Endothelial cell of umbilical vein (primary cell): ENCODE measurements around the gene IQGAP2.

Source experiments
- EZH2 ChIP-seq: IDR thresholded peaks from 2 replicates; pipeline ENCODE4 v1.6.1; 2012; ENCODE audit warnings: borderline replicate concordance, low read depth, mild to moderate bottlenecking, moderate library complexity, low read length, inconsistent platforms; ENCODE audit not compliant: severe bottlenecking
- JUN ChIP-seq: IDR thresholded peaks from 2 replicates; pipeline ENCODE4 v1.6.1; 2011; ENCODE audit warnings: borderline replicate concordance, low read depth; ENCODE audit not compliant: insufficient read length, insufficient read depth
- POLR2A ChIP-seq: IDR thresholded peaks from 2 replicates; pipeline ENCODE4 v1.6.1; 2012; ENCODE audit warnings: low read depth, mild to moderate bottlenecking, control low read depth, low read length
- POLR2AphosphoS5 ChIP-seq: IDR thresholded peaks from 2 replicates; pipeline ENCODE4 v1.6.1; 2012; ENCODE audit warnings: low read depth, mild to moderate bottlenecking, control low read depth, low read length, moderate library complexity; ENCODE audit not compliant: insufficient read depth
- TF ChIP-seq, protein P1 (sequence below), 2 donors: IDR thresholded peaks; 1 replicate in 1 of 2; 2 replicates in 1 of 2; pipeline ENCODE4 v1.5.1; 2011; ENCODE audit warnings: low read length in 2 of 2, mild to moderate bottlenecking in 2 of 2, moderate library complexity in 2 of 2, control low read depth in 1 of 2, inconsistent platforms in 1 of 2, low read depth in 1 of 2; ENCODE audit not compliant: insufficient read depth in 1 of 2; ENCODE audit errors: extremely low read depth in 1 of 2
- TF ChIP-seq, protein P2 (sequence below): IDR thresholded peaks from 2 replicates; pipeline ENCODE4 v1.6.1; 2011; ENCODE audit not compliant: insufficient read depth, insufficient read length

DNA sequence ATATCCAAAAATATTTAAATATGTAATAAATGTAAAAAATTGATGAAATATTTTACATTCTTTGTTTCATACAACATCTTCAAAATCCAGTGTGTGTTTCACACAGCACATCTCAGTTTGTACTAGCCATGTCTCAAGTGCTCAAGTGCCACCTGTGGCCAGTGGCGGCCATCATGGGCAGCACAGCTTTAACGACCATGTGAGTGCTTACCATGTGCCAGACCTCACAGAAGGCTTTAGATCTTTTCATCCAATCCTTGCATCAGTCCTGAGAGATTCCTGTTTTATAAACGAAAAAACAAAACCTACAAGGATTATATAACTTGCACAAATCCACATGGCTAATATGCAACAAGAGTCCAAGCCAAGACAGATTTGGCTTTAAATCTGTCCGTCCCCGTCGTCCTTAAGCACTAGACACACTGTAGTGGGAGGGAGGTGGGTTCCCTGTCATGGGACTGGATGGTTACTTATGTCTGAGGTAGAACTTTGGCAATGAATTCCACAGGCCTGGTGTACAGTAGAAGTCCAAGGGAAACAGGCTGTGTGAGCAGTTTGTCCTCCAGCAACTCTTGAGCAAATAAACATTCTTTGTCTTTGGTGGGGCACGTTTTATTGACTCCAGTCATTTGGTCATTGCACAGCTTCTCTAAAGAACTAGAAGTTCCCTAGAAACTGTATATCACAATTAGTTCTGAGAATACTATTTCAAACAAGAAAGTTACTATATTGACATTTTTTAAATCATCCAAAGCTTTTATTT lies 287.8 kb downstream of the IQGAP2 start:
- TF ChIP-seq POLR2AphosphoS5: no peak
- TF ChIP-seq, protein P1, sequence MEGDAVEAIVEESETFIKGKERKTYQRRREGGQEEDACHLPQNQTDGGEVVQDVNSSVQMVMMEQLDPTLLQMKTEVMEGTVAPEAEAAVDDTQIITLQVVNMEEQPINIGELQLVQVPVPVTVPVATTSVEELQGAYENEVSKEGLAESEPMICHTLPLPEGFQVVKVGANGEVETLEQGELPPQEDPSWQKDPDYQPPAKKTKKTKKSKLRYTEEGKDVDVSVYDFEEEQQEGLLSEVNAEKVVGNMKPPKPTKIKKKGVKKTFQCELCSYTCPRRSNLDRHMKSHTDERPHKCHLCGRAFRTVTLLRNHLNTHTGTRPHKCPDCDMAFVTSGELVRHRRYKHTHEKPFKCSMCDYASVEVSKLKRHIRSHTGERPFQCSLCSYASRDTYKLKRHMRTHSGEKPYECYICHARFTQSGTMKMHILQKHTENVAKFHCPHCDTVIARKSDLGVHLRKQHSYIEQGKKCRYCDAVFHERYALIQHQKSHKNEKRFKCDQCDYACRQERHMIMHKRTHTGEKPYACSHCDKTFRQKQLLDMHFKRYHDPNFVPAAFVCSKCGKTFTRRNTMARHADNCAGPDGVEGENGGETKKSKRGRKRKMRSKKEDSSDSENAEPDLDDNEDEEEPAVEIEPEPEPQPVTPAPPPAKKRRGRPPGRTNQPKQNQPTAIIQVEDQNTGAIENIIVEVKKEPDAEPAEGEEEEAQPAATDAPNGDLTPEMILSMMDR (IDR thresholded peaks at IDR 0.05; ENCODE audit: extremely low read depth in 1 of 2, insufficient read depth in 1 of 2, low read depth in 1 of 2, low read length in 2 of 2): no peak
- TF ChIP-seq POLR2A: no peak
- TF ChIP-seq, protein P2, sequence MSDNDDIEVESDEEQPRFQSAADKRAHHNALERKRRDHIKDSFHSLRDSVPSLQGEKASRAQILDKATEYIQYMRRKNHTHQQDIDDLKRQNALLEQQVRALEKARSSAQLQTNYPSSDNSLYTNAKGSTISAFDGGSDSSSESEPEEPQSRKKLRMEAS: no peak
- TF ChIP-seq EZH2: no peak
- TF ChIP-seq JUN: no peak
